ENCODE results near the gene EIPR1.

The EIPR1 gene

DNA sequence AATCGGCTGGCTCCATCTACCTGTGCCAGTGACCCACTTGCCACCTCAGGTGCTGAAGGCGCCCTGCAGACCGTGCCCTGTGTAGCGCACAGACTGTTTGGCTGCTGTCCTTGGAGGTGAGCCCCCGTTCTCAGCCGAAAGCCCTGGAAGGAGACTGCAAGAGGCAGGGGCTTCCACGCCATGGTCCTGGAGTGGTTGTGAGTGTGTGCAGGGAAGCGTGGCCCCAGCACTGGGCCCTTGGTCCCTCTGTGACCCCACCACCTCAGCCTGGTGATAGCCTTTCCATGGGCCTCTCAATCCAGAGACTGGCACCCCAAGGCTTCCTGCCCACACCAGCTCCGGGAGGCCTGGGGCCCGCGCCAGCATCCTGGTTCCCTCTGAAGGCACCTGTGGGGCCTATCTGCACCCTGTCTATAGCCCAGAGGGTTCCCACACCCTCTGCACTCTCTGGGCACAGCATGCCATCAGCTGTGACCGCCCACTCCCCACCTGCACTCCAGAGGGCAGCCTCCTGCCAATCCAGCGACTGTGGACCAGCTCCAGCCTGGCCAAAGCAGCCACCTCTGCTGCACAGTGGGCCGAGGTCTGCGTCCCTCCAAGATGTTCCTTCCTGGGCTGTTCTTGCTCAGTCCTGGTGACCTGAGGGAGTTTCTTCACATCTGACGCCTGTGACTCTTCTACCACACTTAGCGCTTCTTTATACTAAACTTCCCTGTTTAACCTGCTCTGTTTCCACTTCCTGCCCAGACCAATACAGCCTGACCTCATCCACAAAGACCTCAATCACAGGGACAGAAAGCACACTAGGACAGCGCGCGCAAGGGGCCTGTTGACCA lies 109.5 kb downstream of the EIPR1 start:
- no peaks in the 10 kb centered on the region for H3K36me3 ChIP-seq (ENCODE audit: control insufficient read depth in 2 of 2, insufficient read depth in 2 of 2, low read length in 2 of 2)
- H3K4me3 ChIP-seq (ENCODE audit: low read length in 2 of 2): no peak overlapping the region
- H3K9me3 ChIP-seq (ENCODE audit: control insufficient read depth in 2 of 2, low read length in 2 of 2): no peaks in the 10 kb centered on the region
- H3K27me3 ChIP-seq (ENCODE audit: control insufficient read depth in 1 of 2, insufficient read depth in 2 of 2, low read length in 2 of 2): no peaks in the 10 kb centered on the region
- H3K9ac ChIP-seq (ENCODE audit: low read length in 2 of 2): no peak overlapping the region
- no peaks in the 10 kb centered on the region for H3K4me1 ChIP-seq (ENCODE audit: control insufficient read depth, insufficient read depth, low read length)
- H3K27ac ChIP-seq (ENCODE audit: low read length): no peak overlapping the region

DNA sequence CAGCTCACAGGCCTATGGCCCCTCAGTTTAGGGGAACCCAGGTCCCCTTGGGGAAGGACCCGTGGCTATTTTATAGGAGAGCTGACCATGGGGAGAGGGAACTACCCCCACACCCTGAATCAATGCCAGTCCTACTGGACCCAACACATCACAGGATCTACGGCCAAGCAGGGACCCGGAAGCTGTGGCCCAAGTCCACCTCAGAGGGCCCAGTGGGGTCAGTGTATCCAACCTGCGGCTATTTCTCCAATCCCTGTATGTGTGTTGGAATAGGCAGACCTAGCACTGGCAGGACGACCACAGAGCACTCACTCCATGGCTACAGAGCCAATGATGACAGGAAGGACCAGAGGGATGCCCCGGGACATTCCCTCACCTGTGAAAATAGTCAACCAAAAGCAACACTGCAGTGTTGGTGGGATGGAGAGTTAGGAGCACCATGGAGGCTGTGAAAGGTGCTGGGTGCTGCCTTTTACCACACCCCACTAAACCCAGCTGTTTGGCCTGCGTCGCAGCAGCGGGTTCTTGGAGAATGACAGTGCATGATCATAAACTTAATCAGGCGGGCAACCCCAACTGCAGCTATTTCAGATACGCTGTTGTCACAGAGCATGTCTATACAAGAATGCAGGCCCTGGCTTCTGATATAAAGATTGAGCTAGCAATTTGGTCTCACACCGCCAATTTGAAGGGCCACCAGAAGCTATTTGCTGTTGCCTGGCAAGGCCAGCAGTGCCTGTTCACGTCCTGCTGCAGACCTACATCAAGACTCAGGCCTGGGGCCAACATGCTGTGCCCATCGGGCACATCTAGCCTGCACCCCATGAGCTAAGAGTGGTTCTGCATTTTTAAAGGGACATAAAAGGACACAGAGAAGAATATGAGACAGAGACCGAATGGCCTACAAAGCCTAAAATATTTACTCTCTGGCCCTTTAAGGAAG lies 110.4 kb downstream of the EIPR1 start:
- Histone ChIP-seq H3K9me3 (ENCODE audit: control insufficient read depth in 2 of 2, low read length in 2 of 2) (no peaks in the 10 kb centered on the region), H3K9ac (ENCODE audit: low read length in 2 of 2) (no peak overlapping the region), H3K4me1 (ENCODE audit: control insufficient read depth, insufficient read depth, low read length) (no peaks in the 10 kb centered on the region), H3K27me3 (ENCODE audit: control insufficient read depth in 1 of 2, insufficient read depth in 2 of 2, low read length in 2 of 2) (no peaks in the 10 kb centered on the region), H3K27ac (ENCODE audit: low read length) (no peak overlapping the region), H3K36me3 (ENCODE audit: control insufficient read depth in 2 of 2, insufficient read depth in 2 of 2, low read length in 2 of 2) (no peaks in the 10 kb centered on the region), H3K4me3 (ENCODE audit: low read length in 2 of 2) (no peak overlapping the region)

DNA sequence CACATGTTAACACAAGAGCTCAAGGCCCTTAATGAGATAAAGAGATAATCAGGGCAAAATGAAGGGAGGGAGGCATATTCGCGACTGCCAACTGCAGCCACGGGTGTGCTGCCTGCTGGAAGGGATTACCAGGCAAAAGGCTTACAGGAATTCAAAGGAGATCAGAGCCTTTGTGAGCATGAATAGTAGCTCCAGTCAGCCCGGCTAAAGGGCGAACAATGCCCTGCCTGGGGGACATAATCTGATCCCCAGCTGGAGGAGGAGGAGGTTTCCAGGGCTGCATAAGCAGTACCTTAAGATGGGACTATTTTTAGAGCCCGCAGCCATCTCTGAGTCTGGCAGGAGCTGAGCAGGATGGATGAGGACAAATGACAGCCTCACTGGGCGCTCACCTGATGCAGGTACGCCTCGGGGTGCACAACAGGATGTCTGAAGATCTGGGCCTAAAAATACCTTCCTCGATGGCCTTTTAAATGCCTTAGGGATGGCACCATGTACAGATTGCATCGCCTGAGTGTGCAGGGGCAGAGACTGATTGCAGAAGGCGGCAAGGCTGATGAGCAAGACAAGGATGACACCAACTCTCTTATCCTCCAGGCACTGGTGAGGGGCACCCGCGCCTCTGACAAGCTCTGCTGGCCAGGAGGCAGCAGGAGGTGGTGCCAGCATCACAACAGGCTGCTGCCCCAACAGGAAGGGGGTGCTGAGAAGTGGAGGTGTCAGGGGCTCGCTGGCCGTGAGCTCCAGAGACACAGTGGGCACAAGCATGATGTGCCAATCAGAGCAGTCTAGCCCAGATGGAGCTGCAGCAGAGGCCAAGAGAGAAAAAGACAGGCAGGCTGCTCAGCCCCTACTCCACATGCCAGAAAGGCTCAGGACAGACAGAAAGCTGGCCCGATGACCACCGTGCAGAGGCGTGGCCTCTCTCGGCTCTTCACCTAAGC lies 111.4 kb downstream of the EIPR1 start:
- Histone ChIP-seq H3K9ac (ENCODE audit: low read length in 2 of 2) (no peak overlapping the region), H3K27me3 (ENCODE audit: control insufficient read depth in 1 of 2, insufficient read depth in 2 of 2, low read length in 2 of 2) (no peaks in the 10 kb centered on the region), H3K4me1 (ENCODE audit: control insufficient read depth, insufficient read depth, low read length) (no peaks in the 10 kb centered on the region), H3K27ac (ENCODE audit: low read length) (no peak overlapping the region), H3K9me3 (ENCODE audit: control insufficient read depth in 2 of 2, low read length in 2 of 2) (no peaks in the 10 kb centered on the region), H3K4me3 (ENCODE audit: low read length in 2 of 2) (no peak overlapping the region), H3K36me3 (ENCODE audit: control insufficient read depth in 2 of 2, insufficient read depth in 2 of 2, low read length in 2 of 2) (no peaks in the 10 kb centered on the region)

DNA sequence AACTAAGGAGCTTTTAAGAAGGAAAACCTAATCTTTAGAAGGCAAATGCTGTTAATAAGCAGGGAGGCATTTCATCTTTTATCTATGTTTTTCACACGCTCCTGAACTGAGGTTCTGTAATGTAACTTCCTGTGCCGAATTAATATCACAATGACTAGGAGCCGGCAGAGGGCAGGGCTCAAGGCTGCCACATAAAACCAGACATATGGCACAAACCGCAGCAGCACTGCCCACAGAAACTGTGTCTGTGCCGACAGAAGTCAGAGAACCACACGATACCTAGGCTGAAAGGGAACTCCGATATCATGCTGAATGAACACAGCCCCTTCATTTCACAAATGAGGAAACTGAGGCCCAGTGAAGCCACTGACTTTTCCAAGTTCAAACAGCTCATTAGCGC lies 112.1 kb downstream of the EIPR1 start:
- no peaks in the 10 kb centered on the region for H3K9me3 ChIP-seq (ENCODE audit: control insufficient read depth in 2 of 2, low read length in 2 of 2)
- H3K4me1 ChIP-seq (ENCODE audit: control insufficient read depth, insufficient read depth, low read length): no peaks in the 10 kb centered on the region
- H3K9ac ChIP-seq (ENCODE audit: low read length in 2 of 2): no peak overlapping the region
- H3K27ac ChIP-seq (ENCODE audit: low read length): no peak overlapping the region
- no peaks in the 10 kb centered on the region for H3K36me3 ChIP-seq (ENCODE audit: control insufficient read depth in 2 of 2, insufficient read depth in 2 of 2, low read length in 2 of 2)
- H3K27me3 ChIP-seq (ENCODE audit: control insufficient read depth in 1 of 2, insufficient read depth in 2 of 2, low read length in 2 of 2): no peaks in the 10 kb centered on the region
- no peak overlapping the region for H3K4me3 ChIP-seq (ENCODE audit: low read length in 2 of 2)

DNA sequence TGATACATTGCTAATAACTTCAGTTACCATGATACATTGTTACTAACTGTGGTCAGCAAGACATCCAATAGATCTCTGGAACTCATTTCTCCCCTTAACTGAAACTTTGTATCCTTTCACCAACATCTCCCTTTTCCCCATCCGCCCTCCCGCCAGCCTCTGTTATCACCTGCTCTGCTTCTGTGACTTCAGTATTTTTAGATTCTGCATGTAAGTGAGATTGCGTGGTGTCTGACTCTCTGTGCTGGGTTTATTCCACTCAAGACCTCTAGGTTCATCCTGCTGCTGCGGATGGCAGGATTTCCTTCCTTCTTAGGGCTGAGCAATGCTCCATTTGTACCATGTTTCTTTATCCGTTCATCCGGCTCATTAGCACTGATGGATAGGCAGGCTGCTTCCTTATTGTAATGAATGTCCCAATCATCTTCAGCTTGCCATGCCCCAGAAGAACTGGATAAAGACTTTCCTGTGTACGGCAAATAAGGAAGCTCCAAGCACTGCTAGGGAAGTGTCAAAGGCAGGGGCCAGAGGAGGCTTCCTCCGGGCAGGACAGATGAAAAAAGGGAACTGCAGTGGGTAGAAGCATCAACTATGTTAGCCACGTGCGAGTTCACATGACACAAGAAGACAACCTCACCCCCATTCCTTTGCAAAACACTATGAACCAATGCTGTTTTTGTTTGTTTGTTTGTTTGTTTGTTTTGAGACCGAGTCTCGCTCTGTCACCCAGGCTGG lies 113.4 kb downstream of the EIPR1 start:
- Histone ChIP-seq H3K4me1 (ENCODE audit: control insufficient read depth, insufficient read depth, low read length) (no peaks in the 10 kb centered on the region), H3K27ac (ENCODE audit: low read length) (no peak overlapping the region), H3K9me3 (ENCODE audit: control insufficient read depth in 2 of 2, low read length in 2 of 2) (no peaks in the 10 kb centered on the region), H3K4me3 (ENCODE audit: low read length in 2 of 2) (no peak overlapping the region), H3K27me3 (ENCODE audit: control insufficient read depth in 1 of 2, insufficient read depth in 2 of 2, low read length in 2 of 2) (no peaks in the 10 kb centered on the region), H3K36me3 (ENCODE audit: control insufficient read depth in 2 of 2, insufficient read depth in 2 of 2, low read length in 2 of 2) (no peaks in the 10 kb centered on the region), H3K9ac (ENCODE audit: low read length in 2 of 2) (no peak overlapping the region)

DNA sequence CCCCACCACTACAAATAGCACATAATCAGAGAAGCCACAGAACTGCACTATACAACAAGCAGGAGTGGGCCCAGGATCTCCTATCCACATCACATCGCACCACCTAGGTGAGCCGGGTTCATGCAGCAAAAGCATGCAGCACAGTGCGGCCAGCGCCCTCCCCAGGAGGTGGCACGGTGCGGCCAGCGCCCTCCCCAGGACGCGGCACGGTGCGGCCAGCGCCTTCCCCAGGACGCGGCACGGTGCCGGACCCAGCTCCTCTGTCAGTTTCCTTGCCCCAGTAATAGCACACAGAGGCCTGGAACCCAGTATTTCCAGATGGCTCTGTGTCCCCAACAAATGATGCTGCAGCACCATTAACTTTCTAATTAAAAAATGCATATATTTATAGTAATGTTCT lies 114.1 kb downstream of the EIPR1 start:
- no peaks in the 10 kb centered on the region for H3K36me3 ChIP-seq (ENCODE audit: control insufficient read depth in 2 of 2, insufficient read depth in 2 of 2, low read length in 2 of 2)
- H3K9ac ChIP-seq (ENCODE audit: low read length in 2 of 2): no peak overlapping the region
- no peaks in the 10 kb centered on the region for H3K9me3 ChIP-seq (ENCODE audit: control insufficient read depth in 2 of 2, low read length in 2 of 2)
- no peak overlapping the region for H3K27ac ChIP-seq (ENCODE audit: low read length)
- H3K4me3 ChIP-seq (ENCODE audit: low read length in 2 of 2): no peak overlapping the region
- no peaks in the 10 kb centered on the region for H3K4me1 ChIP-seq (ENCODE audit: control insufficient read depth, insufficient read depth, low read length)
- H3K27me3 ChIP-seq (ENCODE audit: control insufficient read depth in 1 of 2, insufficient read depth in 2 of 2, low read length in 2 of 2): no peaks in the 10 kb centered on the region

DNA sequence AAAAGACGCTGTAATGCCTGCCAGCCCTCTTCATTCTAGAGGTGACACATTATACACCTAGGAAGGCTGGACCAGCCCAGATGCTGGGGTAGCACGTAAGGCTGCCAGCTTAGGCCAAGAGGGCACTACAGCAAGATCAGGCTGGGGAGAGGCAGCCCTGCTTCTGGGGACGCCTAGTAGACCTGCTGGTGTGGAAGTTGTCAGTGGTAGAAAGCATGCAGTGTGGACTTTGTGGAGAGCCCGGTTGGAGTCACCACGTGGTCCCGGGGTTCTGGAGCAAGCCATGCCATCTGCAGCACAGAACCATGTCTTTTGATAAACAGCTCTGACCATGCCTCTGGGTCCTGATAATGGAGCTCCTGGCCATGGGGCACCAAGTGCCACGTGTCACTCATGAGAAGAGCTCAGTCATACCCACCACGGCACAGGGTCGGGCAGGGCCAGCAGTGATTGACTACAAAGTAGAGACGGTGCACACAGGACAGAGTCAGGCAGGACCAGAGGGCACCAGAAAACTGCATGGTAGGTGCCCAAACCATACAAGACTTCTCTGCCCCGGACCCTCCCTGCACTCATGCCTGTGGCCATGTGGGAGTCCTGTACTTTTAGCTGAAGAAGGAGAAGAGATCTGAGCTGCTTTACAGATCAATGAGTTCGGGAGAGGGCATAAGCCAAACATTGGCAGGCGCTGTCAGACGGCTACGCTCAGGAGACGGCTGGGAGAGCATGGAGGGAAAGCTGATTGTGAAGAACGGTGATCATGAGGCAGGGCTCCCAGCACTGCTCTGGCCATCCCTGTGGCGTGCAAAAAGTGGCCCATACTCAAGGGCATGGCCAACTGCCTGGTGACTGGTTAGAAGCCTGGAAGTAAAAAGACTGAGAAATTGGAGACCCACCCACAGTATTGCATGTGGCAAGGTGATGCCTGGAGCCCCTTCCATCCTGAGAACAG lies 114.9 kb downstream of the EIPR1 start:
- no peaks in the 10 kb centered on the region for H3K4me1 ChIP-seq (ENCODE audit: control insufficient read depth, insufficient read depth, low read length)
- no peaks in the 10 kb centered on the region for H3K36me3 ChIP-seq (ENCODE audit: control insufficient read depth in 2 of 2, insufficient read depth in 2 of 2, low read length in 2 of 2)
- H3K27me3 ChIP-seq (ENCODE audit: control insufficient read depth in 1 of 2, insufficient read depth in 2 of 2, low read length in 2 of 2): no peaks in the 10 kb centered on the region
- no peaks in the 10 kb centered on the region for H3K9me3 ChIP-seq (ENCODE audit: control insufficient read depth in 2 of 2, low read length in 2 of 2)
- no peak overlapping the region for H3K4me3 ChIP-seq (ENCODE audit: low read length in 2 of 2)
- H3K27ac ChIP-seq (ENCODE audit: low read length): no peak overlapping the region
- no peak overlapping the region for H3K9ac ChIP-seq (ENCODE audit: low read length in 2 of 2)

DNA sequence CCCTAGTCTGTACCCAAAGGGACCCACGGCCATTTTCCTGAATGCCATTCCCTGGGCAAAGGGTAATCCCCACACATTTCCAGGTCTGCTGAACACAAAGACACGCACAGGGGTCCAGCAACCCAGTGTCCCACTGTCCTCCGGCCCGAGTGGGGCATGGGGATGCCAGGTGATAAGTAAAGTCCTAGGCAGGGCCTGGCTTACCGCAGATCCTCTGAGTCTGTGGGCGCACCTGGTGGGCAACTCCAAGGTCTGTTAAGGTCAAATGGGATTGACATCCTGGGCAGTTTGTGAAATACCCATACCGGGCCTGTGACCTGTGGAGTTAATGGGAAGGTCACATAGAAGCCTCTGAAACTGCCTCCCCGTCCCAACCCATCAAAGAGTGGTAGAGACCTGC lies 116.1 kb downstream of the EIPR1 start:
- Histone ChIP-seq H3K4me1 (ENCODE audit: control insufficient read depth, insufficient read depth, low read length) (no peaks in the 10 kb centered on the region), H3K4me3 (ENCODE audit: low read length in 2 of 2) (no peak overlapping the region), H3K27me3 (ENCODE audit: control insufficient read depth in 1 of 2, insufficient read depth in 2 of 2, low read length in 2 of 2) (no peaks in the 10 kb centered on the region), H3K9ac (ENCODE audit: low read length in 2 of 2) (no peak overlapping the region), H3K36me3 (ENCODE audit: control insufficient read depth in 2 of 2, insufficient read depth in 2 of 2, low read length in 2 of 2) (no peaks in the 10 kb centered on the region), H3K27ac (ENCODE audit: low read length) (no peak overlapping the region), H3K9me3 (ENCODE audit: control insufficient read depth in 2 of 2, low read length in 2 of 2) (no peaks in the 10 kb centered on the region)

DNA sequence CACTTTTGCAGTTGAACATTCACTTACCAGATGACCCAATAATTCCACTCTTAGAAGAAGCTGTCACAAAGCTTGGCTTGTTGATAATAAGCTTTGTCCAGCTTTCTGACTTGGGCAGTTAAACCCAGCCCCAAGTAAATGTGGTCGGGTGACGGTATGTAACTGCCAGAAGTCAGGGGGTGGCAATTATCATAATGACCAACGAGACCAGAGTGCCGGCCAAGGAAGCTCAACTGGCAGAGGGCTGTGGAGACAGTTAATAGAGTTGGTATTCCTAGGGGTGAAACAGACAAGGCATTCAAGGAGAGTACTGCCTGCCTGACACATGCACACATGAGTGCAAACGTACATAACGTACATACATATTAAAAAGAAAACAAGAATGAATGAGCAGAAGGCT lies 116.7 kb downstream of the EIPR1 start:
- Histone ChIP-seq H3K9me3 (ENCODE audit: control insufficient read depth in 2 of 2, low read length in 2 of 2) (no peaks in the 10 kb centered on the region), H3K27me3 (ENCODE audit: control insufficient read depth in 1 of 2, insufficient read depth in 2 of 2, low read length in 2 of 2) (no peaks in the 10 kb centered on the region), H3K36me3 (ENCODE audit: control insufficient read depth in 2 of 2, insufficient read depth in 2 of 2, low read length in 2 of 2) (no peaks in the 10 kb centered on the region), H3K9ac (ENCODE audit: low read length in 2 of 2) (no peak overlapping the region), H3K4me3 (ENCODE audit: low read length in 2 of 2) (no peak overlapping the region), H3K4me1 (ENCODE audit: control insufficient read depth, insufficient read depth, low read length) (no peaks in the 10 kb centered on the region), H3K27ac (ENCODE audit: low read length) (no peak overlapping the region)
